Fibroblast of peridontal ligament (primary cell): ENCODE data around the gene SYCN.
"Not testable (repeated sequence)": the region's sequence is repeated elsewhere in the genome, so short reads cannot be mapped to it uniquely, and the experiment has no call there.

Experiments
- DNase-seq: peaks from one replicate; pipeline ENCODE4 v3.0.0-alpha.2; 2010; ENCODE audit errors: extremely low read depth

SYCN gene

GRCh38 chr19:39224910-39225309, 20.8 kb upstream of the SYCN start:
- DNase-seq: no peak

GRCh38 chr19:39223703-39224279, 19.7 kb upstream of the SYCN start:
- peak; percentile 21 for DNase-seq

GRCh38 chr19:39219108-39219507, 15.0 kb upstream of the SYCN start:
- DNase-seq: not testable (repeated sequence)

- no peak for DNase-seq
Observed at GRCh38 chr19:39218230-39219007, 14.4 kb upstream of the SYCN start.

GRCh38 chr19:39217094-39217493, 13.0 kb upstream of the SYCN start:
- DNase-seq: no peak

GRCh38 chr19:39215323-39215722, 11.3 kb upstream of the SYCN start:
- DNase-seq: not testable (repeated sequence)

- no peak for DNase-seq
Observed at GRCh38 chr19:39212375-39212742, 8.3 kb upstream of the SYCN start.

- DNase-seq: peak; percentile 7
Observed at GRCh38 chr19:39211731-39212374, 7.8 kb upstream of the SYCN start.

GRCh38 chr19:39209196-39209595, 5.1 kb upstream of the SYCN start:
- no peak for DNase-seq

GRCh38 chr19:39208175-39208795, 4.2 kb upstream of the SYCN start:
- DNase-seq: no peak

- no peak for DNase-seq
Observed at GRCh38 chr19:39207293-39207836, 3.3 kb upstream of the SYCN start.

- DNase-seq: no peak
Observed at GRCh38 chr19:39206122-39206521, 2.1 kb upstream of the SYCN start.

- no peak for DNase-seq
Observed at GRCh38 chr19:39205449-39205764, 1.3 kb upstream of the SYCN start.

GRCh38 chr19:39202998-39203355, 1.1 kb downstream of the SYCN start:
- no peak for DNase-seq

- no peak for DNase-seq
Observed at GRCh38 chr19:39200803-39201115, 3.3 kb downstream of the SYCN start.

GRCh38 chr19:39200066-39200802, 3.8 kb downstream of the SYCN start:
- no peak for DNase-seq

GRCh38 chr19:39199025-39199424, 5.0 kb downstream of the SYCN start:
- DNase-seq: peak; percentile 36

- no peak for DNase-seq
Observed at GRCh38 chr19:39197808-39198207, 6.3 kb downstream of the SYCN start.

GRCh38 chr19:39196860-39197562, 7.1 kb downstream of the SYCN start, which contains the start of gene NCCRP1:
NCCRP1 (plus strand) TSS chr19:39196964; CDS start chr19:39196983, 19 bp downstream.
- DNase-seq: no peak

- no peak for DNase-seq
Observed at GRCh38 chr19:39196320-39196719, 7.7 kb downstream of the SYCN start.

- no peak for DNase-seq
Observed at GRCh38 chr19:39195755-39196154, 8.3 kb downstream of the SYCN start.
